IPS-11a (cell line): ENCODE measurements around the gene BEAN1.
"Not testable (repeated sequence)": the region's sequence is repeated elsewhere in the genome, so short reads cannot be mapped to it uniquely, and the experiment has no call there.

Source experiments
- H3K4me3 ChIP-seq: one replicate; pipeline ENCODE4 v1.5.1; 2013; ENCODE audit warnings: low read depth, low read length, control low read depth

BEAN1 gene

GRCh38 chr16:66502020-66502913 lies 75.2 kb downstream of the BEAN1 start:
- no peak overlapping the region for H3K4me3 ChIP-seq

GRCh38 chr16:66503030-66503429 lies 75.9 kb downstream of the BEAN1 start:
- no peak overlapping the region for H3K4me3 ChIP-seq

GRCh38 chr16:66503612-66504011 lies 76.5 kb downstream of the BEAN1 start:
- H3K4me3 ChIP-seq, result no peak overlapping the region

GRCh38 chr16:66507731-66508239 lies 80.7 kb downstream of the BEAN1 start:
- no peak overlapping the region for H3K4me3 ChIP-seq

- no peak overlapping the region for H3K4me3 ChIP-seq
Observed at GRCh38 chr16:66508248-66508913, 81.3 kb downstream of the BEAN1 start.

GRCh38 chr16:66508914-66509496 lies 81.9 kb downstream of the BEAN1 start:
- no peak overlapping the region for H3K4me3 ChIP-seq

- no peak overlapping the region for H3K4me3 ChIP-seq
Observed at GRCh38 chr16:66509576-66509975, 82.5 kb downstream of the BEAN1 start.

- no peak overlapping the region for H3K4me3 ChIP-seq
Observed at GRCh38 chr16:66510298-66510697, 83.2 kb downstream of the BEAN1 start.

GRCh38 chr16:66510711-66511601 lies 83.9 kb downstream of the BEAN1 start:
- no peak overlapping the region for H3K4me3 ChIP-seq

- no peak overlapping the region for H3K4me3 ChIP-seq
Observed at GRCh38 chr16:66511602-66512271, 84.6 kb downstream of the BEAN1 start.

GRCh38 chr16:66512272-66513110 lies 85.4 kb downstream of the BEAN1 start:
- H3K4me3 ChIP-seq, result no peak overlapping the region

- H3K4me3 ChIP-seq, result no peak overlapping the region
Observed at GRCh38 chr16:66513111-66513723, 86.1 kb downstream of the BEAN1 start.

- H3K4me3 ChIP-seq, result not testable (repeated sequence)
Observed at GRCh38 chr16:66514391-66514790, 87.3 kb downstream of the BEAN1 start.

GRCh38 chr16:66514980-66515595 lies 88.0 kb downstream of the BEAN1 start:
- not testable (repeated sequence) for H3K4me3 ChIP-seq

GRCh38 chr16:66515596-66516508 lies 88.8 kb downstream of the BEAN1 start:
- no peak overlapping the region for H3K4me3 ChIP-seq

- H3K4me3 ChIP-seq, result no peak overlapping the region
Observed at GRCh38 chr16:66516509-66516807, 89.4 kb downstream of the BEAN1 start.

GRCh38 chr16:66516808-66517585 lies 89.9 kb downstream of the BEAN1 start:
- H3K4me3 ChIP-seq, result no peak overlapping the region
